Aorta (tissue), 5 donors: ENCODE data around the gene ACADM. TPM values are rescaled to one million over a fixed set of nuclear protein-coding genes. Genes with fewer than 3 reads are reported as not detected.
A peak's percentile ranks its signal among the peaks of the same experiment; 100 is the strongest.
"Not testable (repeated sequence)": the region's sequence is repeated elsewhere in the genome, so short reads cannot be mapped to it uniquely, and the experiment has no call there.

ENCODE experiments used
- ATAC-seq: fragments of 200-7000 bp; cut with Tn5 transposase; one replicate; pipeline ENCODE4 v1.9.1; 2022; ENCODE audit warnings: moderate library complexity; ENCODE audit not compliant: low FRiP score
- DNase-seq, 2 donors: peaks; one replicate each; pipeline ENCODE4 v3.0.0-alpha.2; 2020
- H3K27ac ChIP-seq, 2 donors: one replicate each; pipeline ENCODE4 v1.5.1; 2013; ENCODE audit warnings: low read length in 2 of 2, mild to moderate bottlenecking in 2 of 2, moderate library complexity in 2 of 2, control low read depth in 1 of 2, inconsistent platforms in 1 of 2, low read depth in 1 of 2
- H3K27me3 ChIP-seq, 2 donors: one replicate each; pipeline ENCODE4 v1.6.1; 2013; ENCODE audit warnings: control low read depth in 1 of 2, low read length in 1 of 2, mild to moderate bottlenecking in 1 of 2, moderate library complexity in 1 of 2; ENCODE audit not compliant: insufficient read depth in 2 of 2, control insufficient read depth in 1 of 2
- H3K36me3 ChIP-seq, 2 donors: one replicate each; pipeline ENCODE4 v1.6.1; 2013; ENCODE audit warnings: control low read depth in 1 of 2, low read length in 1 of 2, mild to moderate bottlenecking in 1 of 2; ENCODE audit not compliant: insufficient read depth in 2 of 2, control insufficient read depth in 1 of 2
- H3K4me1 ChIP-seq, 2 donors: one replicate each; pipeline ENCODE4 v1.6.1; 2013; ENCODE audit warnings: low read length in 2 of 2, control low read depth in 1 of 2, mild to moderate bottlenecking in 1 of 2, moderate library complexity in 1 of 2; ENCODE audit not compliant: insufficient read depth in 2 of 2, control insufficient read depth in 1 of 2
- H3K4me3 ChIP-seq, 2 donors: one replicate each; pipeline ENCODE4 v1.5.1; 2013; ENCODE audit warnings: low read length in 2 of 2, control low read depth in 1 of 2, mild to moderate bottlenecking in 1 of 2
- H3K9me3 ChIP-seq: one replicate; pipeline ENCODE4 v1.6.1; 2013; ENCODE audit warnings: mild to moderate bottlenecking, low read length; ENCODE audit not compliant: control insufficient read depth
- WGBS, 2 donors: extraction: QIAGEN DNeasy Blood & Tissue Kit; methylation state at CpG; one replicate each; pipeline ENCODE4 v1.1.7; 2013; 5-methylcytosine and 5-hydroxymethylcytosine counted together
- intact Hi-C, 2 donors: fragments of 100-400 bp; cut with DNase I; formaldehyde crosslinking; loops; one replicate each; pipeline versions ENCODE4 v1.14.2 to v1.15.0; 2022
- polyA plus RNA-seq, 2 donors: library from polyadenylated mRNA; stranded (reverse); fragments of 200-250 nt; gene quantifications; one replicate each; pipeline ENCODE4 v1.2.3, GENCODE V29; 2013
- total RNA-seq, 2 donors: library from RNA; stranded (reverse); fragmentation: NEBNext Ultra II Directional; extraction: Animal tissue kit (Norgen Biotek cat#: 25700); gene quantifications; one replicate each; pipeline ENCODE4 v1.2.1, GENCODE V29; 2021
- donor health status: healthy with polysubstance abuse.
- donor health status: Bipolar disorder and iron deficiency.
- donor health status: DM: no; HTN: no; CAD: no.
- donor health status: DM: no; HTN: no; CAD: no.
- donor health status: DM: yes; HTN: yes; CAD: no.

Gene ACADM
- total and polyA plus RNA-seq, 4 donors, result 37.8 to 71.9 (median 40.5) TPM

GRCh38 chr1:75711846-75712245, 12.7 kb upstream of the ACADM start:
- intact Hi-C loops, result no loop called here
- H3K4me1 ChIP-seq, result peaks cover 0 to 5% of the 10 kb centered on the region in 2 donors
- DNase-seq (no peak), ATAC-seq (no peak)
- H3K36me3 ChIP-seq, result no peaks in the 10 kb centered on the region
- no peak overlapping the region for H3K4me3 ChIP-seq
- no peaks in the 10 kb centered on the region for H3K9me3 ChIP-seq
- H3K27me3 ChIP-seq, result no peaks in the 10 kb centered on the region
- H3K27ac ChIP-seq, result no peak overlapping the region

GRCh38 chr1:75712306-75712705, 12.2 kb upstream of the ACADM start:
- Histone ChIP-seq H3K36me3 (no peaks in the 10 kb centered on the region), H3K4me3 (no peak overlapping the region), H3K27me3 (no peaks in the 10 kb centered on the region), H3K27ac (no peak overlapping the region), H3K9me3 (no peaks in the 10 kb centered on the region), H3K4me1 (peaks cover 0 to 5% of the 10 kb centered on the region in 2 donors)
- no peak for DNase-seq
- intact Hi-C loops, result no loop called here
- no peak for ATAC-seq

GRCh38 chr1:75719810-75720209, 4.7 kb upstream of the ACADM start:
- Histone ChIP-seq H3K27ac (no peak overlapping the region), H3K4me3 (no peak overlapping the region), H3K4me1 (peaks cover 0 to 2% of the 10 kb centered on the region in 2 donors), H3K9me3 (no peaks in the 10 kb centered on the region), H3K27me3 (no peaks in the 10 kb centered on the region), H3K36me3 (no peaks in the 10 kb centered on the region)
- intact Hi-C loops, result loop anchor here in 1 of 2 donors (5.0 kb wide), 1 partner anchor 67 kb away; the partner anchor contains the start of gene RABGGTB
- DNase-seq (no peak), ATAC-seq (no peak)
- 77 to 85% methylated on average over 2 of the region's 2 CpGs for WGBS, 2 donors

DNA sequence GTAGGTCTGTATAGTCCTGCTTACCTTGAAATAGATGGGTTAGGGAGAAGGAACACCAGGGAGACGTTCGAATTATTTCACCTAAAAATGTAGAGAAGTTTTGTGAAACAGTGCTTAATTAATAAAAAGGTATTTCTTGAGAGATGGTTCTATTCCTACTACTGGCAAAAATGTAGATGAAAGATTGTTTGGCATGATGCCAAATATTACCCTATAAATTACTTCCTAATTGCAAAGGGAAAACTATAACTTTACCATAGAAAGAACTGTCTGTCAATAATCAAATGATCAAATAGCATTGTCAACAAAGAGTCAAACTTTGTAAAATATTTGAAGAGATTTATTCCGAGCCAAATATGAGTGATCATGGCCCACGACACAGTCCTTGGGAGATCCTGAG, 4.2 kb upstream of the ACADM start:
- no peaks in the 10 kb centered on the region for H3K36me3 ChIP-seq
- ATAC-seq, result no peak
- H3K4me3 ChIP-seq, result no peak overlapping the region
- H3K27me3 ChIP-seq, result no peaks in the 10 kb centered on the region
- intact Hi-C loops, result loop anchor here in 1 of 2 donors (5.0 kb wide), 1 partner anchor 67 kb away; the partner anchor contains the start of gene RABGGTB
- no peaks in the 10 kb centered on the region for H3K9me3 ChIP-seq
- no peak for DNase-seq
- peaks cover 0 to 2% of the 10 kb centered on the region in 2 donors for H3K4me1 ChIP-seq
- H3K27ac ChIP-seq, result no peak overlapping the region
- 94 to 95% methylated on average over 4 of the region's 4 CpGs for WGBS, 2 donors

DNA sequence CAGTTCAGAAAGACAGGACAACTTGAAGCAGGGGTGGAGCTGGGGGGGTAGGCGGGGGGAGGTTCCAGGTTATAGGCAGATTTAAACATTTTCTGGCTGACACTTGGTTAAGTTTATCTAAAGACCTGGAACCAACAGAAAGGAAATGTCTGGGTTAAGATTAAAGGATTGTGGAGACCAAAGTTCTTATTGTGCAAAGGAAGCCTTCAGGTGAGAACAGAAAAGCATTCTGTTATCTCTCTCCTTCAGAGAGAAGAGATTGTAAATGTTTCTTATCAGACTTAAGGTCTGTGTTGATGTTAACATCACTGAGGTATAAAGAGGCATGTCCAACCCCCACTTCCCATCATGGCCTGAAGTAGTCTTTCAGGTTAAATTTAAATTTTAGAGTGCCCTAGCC, 3.7 kb upstream of the ACADM start:
- intact Hi-C loops, result loop anchor here in 1 of 2 donors (5.0 kb wide), 1 partner anchor 66 kb away; the partner anchor contains the start of gene RABGGTB
- ATAC-seq, result no peak

GRCh38 chr1:75722246-75722645, 2.3 kb upstream of the ACADM start:
- not testable (repeated sequence) for ATAC-seq, H3K27me3 ChIP-seq, H3K4me3 ChIP-seq, H3K36me3 ChIP-seq, DNase-seq, H3K4me1 ChIP-seq, H3K9me3 ChIP-seq, H3K27ac ChIP-seq
- intact Hi-C loops, result loop anchor here in 1 of 2 donors (5.0 kb wide), 1 partner anchor 65 kb away; the partner anchor contains the start of gene RABGGTB
- 92 to 93% methylated on average over 8 of the region's 8 CpGs for WGBS, 2 donors

More for the DNA sequence above, 3.7 kb upstream of the ACADM start:
- no peak overlapping the region for H3K4me3 ChIP-seq
- H3K4me1 ChIP-seq, result peaks cover 0 to 2% of the 10 kb centered on the region in 2 donors
- no peaks in the 10 kb centered on the region for H3K9me3 ChIP-seq
- DNase-seq, result no peak
- H3K27me3 ChIP-seq, result no peaks in the 10 kb centered on the region
- no peak overlapping the region for H3K27ac ChIP-seq
- WGBS, 2 donors, result 93 to 100% methylated on average over 1 of the region's 1 CpG
- no peaks in the 10 kb centered on the region for H3K36me3 ChIP-seq

- Histone ChIP-seq H3K36me3 (no peaks in the 10 kb centered on the region), H3K27me3 (no peaks in the 10 kb centered on the region), H3K4me3 (no peak overlapping the region), H3K4me1 (peaks cover 0 to 2% of the 10 kb centered on the region in 2 donors), H3K9me3 (no peaks in the 10 kb centered on the region), H3K27ac (no peak overlapping the region)
- intact Hi-C loops, result loop anchor here in 1 of 2 donors (5.0 kb wide), 1 partner anchor 64 kb away; the partner anchor contains the start of gene RABGGTB
- WGBS, 2 donors, result 97 to 98% methylated on average over 9 of the region's 9 CpGs
- DNase-seq, result no peak
- no peak for ATAC-seq
Observed at GRCh38 chr1:75722966-75723365, 1.5 kb upstream of the ACADM start.

GRCh38 chr1:75723989-75724471, 479 bp upstream of the ACADM start:
- H3K4me1 ChIP-seq, result peaks cover 0 to 2% of the 10 kb centered on the region in 2 donors
- no peaks in the 10 kb centered on the region for H3K36me3 ChIP-seq
- H3K27me3 ChIP-seq, result no peaks in the 10 kb centered on the region
- peak overlapping the region; percentile 4 to 85 for H3K27ac ChIP-seq
- no peaks in the 10 kb centered on the region for H3K9me3 ChIP-seq
- peak; percentile 97 for ATAC-seq
- H3K4me3 ChIP-seq, result peak overlapping the region; percentile 56 to 62
- WGBS, 2 donors, result 1 to 3% methylated on average over 30 of the region's 30 CpGs
- DNase-seq, result peak; percentile 92 to 95
- intact Hi-C loops, result loop anchor here (1.0 to 5.0 kb wide), 2 partner anchors 62 to 63 kb away; partner anchors contain the start of gene RABGGTB (in 2 of the 2)

GRCh38 chr1:75725266-75725665, 757 bp downstream of the ACADM start:
- intact Hi-C loops, result no loop called here
- WGBS, 2 donors, result 0 to 2% methylated on average over 1 of the region's 1 CpG
- no peak for DNase-seq
- Histone ChIP-seq H3K27me3 (no peaks in the 10 kb centered on the region), H3K4me1 (peaks cover 0 to 2% of the 10 kb centered on the region in 2 donors), H3K27ac (peak overlapping the region in 1 of 2 donors; percentile 19), H3K4me3 (peak overlapping the region; percentile 56 to 62), H3K9me3 (no peaks in the 10 kb centered on the region), H3K36me3 (no peaks in the 10 kb centered on the region)
- ATAC-seq, result no peak
